Measurements from ENCODE around the gene SEMA6B. TPM values are rescaled to one million over a fixed set of nuclear protein-coding genes. Genes with fewer than 3 reads are reported as not detected.

Gene SEMA6B
- total RNA-seq, 1 experiment from 2014 or later, result 38.4 TPM

DNA sequence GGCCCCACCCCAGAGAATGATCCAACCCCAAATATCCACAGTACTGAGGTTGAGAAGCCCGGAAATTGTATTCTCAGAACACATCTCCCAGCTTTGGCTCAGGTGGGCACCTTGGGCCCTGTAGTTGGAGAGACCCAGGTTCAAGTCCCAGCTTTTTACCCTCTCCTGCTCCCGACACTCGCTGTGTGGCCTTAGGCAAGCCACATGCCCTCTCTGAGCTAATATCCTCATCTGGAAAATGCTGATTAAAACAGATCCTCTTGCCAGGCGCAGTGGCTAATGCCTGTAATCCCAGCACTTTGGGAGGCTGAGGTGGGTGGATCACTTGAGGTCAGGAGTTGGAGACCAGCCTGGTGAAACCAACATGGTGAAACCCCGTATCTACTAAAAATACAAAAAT, 43.8 kb downstream of the SEMA6B start:
- no CpG with 5 or more reads among the region's 5 CpGs for WGBS (ENCODE audit: extremely low coverage, insufficient read length, low lambda C conversion rate)
- H4K20me1 ChIP-seq (ENCODE audit: control insufficient read depth, insufficient read depth, insufficient read length), result no peaks in the 10 kb centered on the region
- H2BK5ac ChIP-seq (ENCODE audit: insufficient read length, low read length), result no peak overlapping the region
- Mint-ChIP-seq H3K27ac (no peak overlapping the region), H3K4me1 (peaks cover 3 to 7% of the 10 kb centered on the region in 2 experiments; a peak in 3 of 4 replicates), H3K27me3 (ENCODE audit: low read depth) (peaks cover 74% of the 10 kb centered on the region), H3K9me3 (0 out of 5 replicates have a peak, but pooled peaks cover 0 to 2% of the 10 kb centered on the region in 2 experiments), H3K4me3 (no peak overlapping the region), H3K36me3 (ENCODE audit: insufficient read depth in 1 of 3, low read depth in 3 of 3) (no peaks in the 10 kb centered on the region)
- no peak overlapping the region for H2BK120ac ChIP-seq (ENCODE audit: low read depth, low read length, poor library complexity, severe bottlenecking)
- no peak overlapping the region for H2BK15ac ChIP-seq (ENCODE audit: low read depth, low read length)
- no peaks in the 10 kb centered on the region for H3K4me1 ChIP-seq (ENCODE audit: insufficient read depth, low read length)
- no peak overlapping the region for H2AK5ac ChIP-seq (ENCODE audit: insufficient read length, low read length)
- H2BK12ac ChIP-seq (ENCODE audit: insufficient read length, low read depth, low read length), result no peak overlapping the region
- H3K4ac ChIP-seq (ENCODE audit: low read depth, low read length), result no peak overlapping the region
- no peak overlapping the region for H3K14ac ChIP-seq (ENCODE audit: insufficient read depth, low read length)
- no peaks in the 10 kb centered on the region for H3K79me2 ChIP-seq (ENCODE audit: insufficient read depth, low read length)
- no peak overlapping the region for H3K56ac ChIP-seq (ENCODE audit: insufficient read length, low read depth, low read length)
- no peaks in the 10 kb centered on the region for H3K23me2 ChIP-seq (ENCODE audit: insufficient read length, low read depth, low read length, poor library complexity, severe bottlenecking)
- H3K9ac ChIP-seq (ENCODE audit: extremely low read depth, insufficient read length, low read length), result no peak overlapping the region
- H3T11ph ChIP-seq (ENCODE audit: low read length), result no peak overlapping the region
- H3K18ac ChIP-seq (ENCODE audit: insufficient read length, low read depth, low read length), result no peak overlapping the region
- no peak overlapping the region for H3K27ac ChIP-seq (ENCODE audit: insufficient read length, low read depth, low read length)
- H4K5ac ChIP-seq (ENCODE audit: insufficient read length, low read depth, low read length), result no peak overlapping the region
- TF ChIP-seq, protein P1, sequence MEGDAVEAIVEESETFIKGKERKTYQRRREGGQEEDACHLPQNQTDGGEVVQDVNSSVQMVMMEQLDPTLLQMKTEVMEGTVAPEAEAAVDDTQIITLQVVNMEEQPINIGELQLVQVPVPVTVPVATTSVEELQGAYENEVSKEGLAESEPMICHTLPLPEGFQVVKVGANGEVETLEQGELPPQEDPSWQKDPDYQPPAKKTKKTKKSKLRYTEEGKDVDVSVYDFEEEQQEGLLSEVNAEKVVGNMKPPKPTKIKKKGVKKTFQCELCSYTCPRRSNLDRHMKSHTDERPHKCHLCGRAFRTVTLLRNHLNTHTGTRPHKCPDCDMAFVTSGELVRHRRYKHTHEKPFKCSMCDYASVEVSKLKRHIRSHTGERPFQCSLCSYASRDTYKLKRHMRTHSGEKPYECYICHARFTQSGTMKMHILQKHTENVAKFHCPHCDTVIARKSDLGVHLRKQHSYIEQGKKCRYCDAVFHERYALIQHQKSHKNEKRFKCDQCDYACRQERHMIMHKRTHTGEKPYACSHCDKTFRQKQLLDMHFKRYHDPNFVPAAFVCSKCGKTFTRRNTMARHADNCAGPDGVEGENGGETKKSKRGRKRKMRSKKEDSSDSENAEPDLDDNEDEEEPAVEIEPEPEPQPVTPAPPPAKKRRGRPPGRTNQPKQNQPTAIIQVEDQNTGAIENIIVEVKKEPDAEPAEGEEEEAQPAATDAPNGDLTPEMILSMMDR (conservative IDR thresholded peaks at IDR 0.05), result no peak
- no peak overlapping the region for H4K8ac ChIP-seq (replicated peaks; ENCODE audit: insufficient read length, low read depth, low read length)
- H3K23ac ChIP-seq (ENCODE audit: insufficient read length, low read depth, low read length), result no peak overlapping the region
- no peak for DNase-seq
- no peak overlapping the region for H4K91ac ChIP-seq (ENCODE audit: insufficient read length, low read depth, low read length)
- peaks cover 3% of the 10 kb centered on the region; the same call in 1 of the 2 replicates for H3K27me3 ChIP-seq (ENCODE audit: insufficient read depth, low read length)
- H2AFZ ChIP-seq (ENCODE audit: low read length), result no peak overlapping the region
- H3K4me2 ChIP-seq (ENCODE audit: insufficient read depth, insufficient read length, low read length), result no peak overlapping the region
- H3K9me3 ChIP-seq (ENCODE audit: control insufficient read depth, low read depth, low read length), result no peaks in the 10 kb centered on the region
- no peaks in the 10 kb centered on the region for H3K79me1 ChIP-seq (ENCODE audit: insufficient read depth, low read depth, low read length, poor library complexity, severe bottlenecking)
- no peak overlapping the region for H2BK20ac ChIP-seq (ENCODE audit: low read depth, low read length, poor library complexity, severe bottlenecking)

All from H9 (cell line).